ENCODE measurements around the gene KCNIP1. TPM values are rescaled to one million over a fixed set of nuclear protein-coding genes. Genes with fewer than 3 reads are reported as not detected.

The KCNIP1 gene
- total and polyA plus RNA-seq, 2 of the 8 experiments (the other 6 are each of a cell fraction or from before 2014, with no cell fraction given) = 0.52 to 0.83 TPM

DNA sequence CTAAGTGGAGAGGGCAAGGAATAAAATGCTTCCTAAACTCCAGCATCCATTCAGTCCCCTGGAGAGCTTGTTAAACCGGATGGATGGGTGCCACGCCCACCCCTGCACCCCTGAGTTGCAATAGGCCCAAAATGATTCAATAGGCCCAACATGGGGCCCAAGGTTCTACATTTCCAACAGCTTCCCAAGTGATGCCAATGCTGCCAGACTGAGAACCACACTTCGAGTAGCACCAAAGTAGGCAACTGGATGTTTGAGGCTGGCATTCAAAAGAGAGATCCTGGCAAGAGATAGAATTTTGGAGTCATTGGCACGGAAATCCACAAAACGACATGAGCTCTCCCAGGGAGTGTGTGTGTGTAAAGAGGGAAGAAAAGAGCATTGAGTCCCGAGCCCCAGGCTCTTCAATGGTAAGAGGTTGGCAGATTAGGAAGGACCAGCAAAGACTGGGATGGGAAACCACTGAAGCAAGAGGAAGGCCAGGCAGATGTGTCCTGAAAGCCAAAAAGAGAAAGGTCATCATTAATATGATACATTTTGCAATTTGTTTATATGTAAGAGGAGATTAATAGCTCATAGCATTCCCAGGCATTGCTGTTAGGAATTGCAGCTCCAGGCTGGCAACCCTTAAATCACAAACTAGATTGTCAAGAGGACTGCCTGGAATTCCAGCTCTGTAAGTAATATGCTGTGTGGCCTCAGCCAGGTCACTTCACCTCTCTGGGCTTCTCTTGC, 130.6 kb downstream of the KCNIP1 start:
- H3K9me3 ChIP-seq (ENCODE audit: insufficient read depth in 2 of 2, low read depth in 1 of 2, low read length in 1 of 2) = no peaks in the 10 kb centered on the region
- H3K36me3 ChIP-seq (ENCODE audit: control insufficient read depth in 2 of 4, insufficient read depth in 4 of 4, low read length in 3 of 4) = no peaks in the 10 kb centered on the region
- DNase-seq (ENCODE audit: low read depth in 1 of 2, low spot score in 2 of 2) = no peak
- H3K27ac ChIP-seq (ENCODE audit: low read depth, low read length) = peak overlapping the region; percentile 45; the same call in 1 of the 2 replicates
- H2BK5ac ChIP-seq (ENCODE audit: low read depth, low read length) = peak overlapping the region; percentile 55; the same call in 1 of the 2 replicates
- no peaks in the 10 kb centered on the region for H3K79me1 ChIP-seq (ENCODE audit: low read depth, low read length)
- CTCF ChIA-PET (ENCODE audit: partially characterized antibody) = interaction anchor here (1.1 to 30.3 kb wide), 23 partner anchors 9 to 561 kb away, joined by 3 to 982 read pairs (median 4); partner anchors contain the start of gene GABRP
- H3K79me2 ChIP-seq (ENCODE audit: control insufficient read depth in 1 of 2, insufficient read depth in 2 of 2, low read length in 2 of 2) = no peaks in the 10 kb centered on the region
- no peak for FAIRE-seq
- peak overlapping the region; percentile 2 to 56 (median 35); a peak in 7 of 8 replicates for H3K4me3 ChIP-seq (ENCODE audit: extremely low read depth in 1 of 4, insufficient read depth in 2 of 4, low read depth in 3 of 4, low read length in 4 of 4)
- H3K4me1 ChIP-seq (replicated peaks in 1 of 4; ENCODE audit: control insufficient read depth in 3 of 4, insufficient read depth in 4 of 4, low read length in 3 of 4) = peaks cover 12 to 22% (median 18%) of the 10 kb centered on the region in 4 experiments
- H3K14ac ChIP-seq (ENCODE audit: insufficient read length) = no peak overlapping the region
- peak overlapping the region; percentile 58 to 87 for H3K4me2 ChIP-seq (ENCODE audit: insufficient read depth in 1 of 2, low read depth in 2 of 2, low read length in 2 of 2)
- no peak overlapping the region for H2AK5ac ChIP-seq (ENCODE audit: low read depth, low read length)
- peak overlapping the region; percentile 5; the same call in 1 of the 2 replicates for H2BK20ac ChIP-seq (ENCODE audit: low read length)
- no peaks in the 10 kb centered on the region for H4K20me1 ChIP-seq (replicated peaks in 1 of 2; ENCODE audit: control insufficient read depth in 1 of 2, insufficient read depth in 2 of 2, low read length in 2 of 2)
- no peak overlapping the region for H3K56ac ChIP-seq (replicated peaks; ENCODE audit: insufficient read length, low read depth, low read length)
- WGBS, 2 experiments (ENCODE audit: extremely low coverage in 1 of 2, insufficient coverage in 1 of 2, insufficient read length in 1 of 2, insufficient replicate concordance in 2 of 2, low coverage in 1 of 2, low lambda C conversion rate in 2 of 2, missing lambda C conversion rate in 1 of 2) = 59% methylated on average over 6 of the region's 6 CpGs; no CpG with 5 or more reads in 1 of the 2 experiments
- H3K18ac ChIP-seq (ENCODE audit: extremely low read depth, low read length) = peak overlapping the region; percentile 11; the same call in 1 of the 2 replicates
- no peak overlapping the region for H3K23ac ChIP-seq (ENCODE audit: insufficient read length)
- no peak for TF ChIP-seq ZNF274 (IDR thresholded peaks at IDR 0.05; ENCODE audit: borderline replicate concordance, extremely low read depth, low read length)
- TF ChIP-seq PHF8 (conservative IDR thresholded peaks at IDR 0.05; ENCODE audit: low read depth, low read length) = no peak
- no peak for TF ChIP-seq NANOG (IDR thresholded peaks at IDR 0.05; ENCODE audit: insufficient read depth, low read depth, low read length, poor library complexity, severe bottlenecking)
- TF ChIP-seq POLR2AphosphoS5 (IDR thresholded peaks at IDR 0.05; ENCODE audit: low read depth, low read length) = no peak
- no peak for TF ChIP-seq HDAC2 (IDR thresholded peaks at IDR 0.05; ENCODE audit: borderline replicate concordance in 1 of 2, low read depth in 2 of 2, low read length in 2 of 2)
- no peak for TF ChIP-seq JUN (IDR thresholded peaks at IDR 0.05; ENCODE audit: low read depth, low read length)
- H4K8ac ChIP-seq (ENCODE audit: extremely low read depth, insufficient read depth, low read length) = no peak overlapping the region
- H2BK12ac ChIP-seq (ENCODE audit: low read depth, low read length) = peak overlapping the region; percentile 19; the same call in 1 of the 2 replicates
- no peak overlapping the region for H2BK120ac ChIP-seq (replicated peaks; ENCODE audit: low read depth, low read length)
- no peak overlapping the region for H2BK15ac ChIP-seq (ENCODE audit: low read length)
- H2AFZ ChIP-seq (ENCODE audit: low read length) = no peak overlapping the region
- H3K27me3 ChIP-seq (replicated peaks in 1 of 4; ENCODE audit: control insufficient read depth in 3 of 4, extremely low read depth in 1 of 4, insufficient read depth in 3 of 4, low read length in 3 of 4) = no peaks in the 10 kb centered on the region
- peaks cover 8% of the 10 kb centered on the region; the same call in 1 of the 2 replicates for H3K23me2 ChIP-seq (ENCODE audit: low read depth, low read length)
- no peak overlapping the region for H3K9ac ChIP-seq (replicated peaks in 1 of 4; ENCODE audit: extremely low read depth in 1 of 4, low read depth in 3 of 4, low read length in 3 of 4)
- H4K5ac ChIP-seq (ENCODE audit: insufficient read length, low read depth, low read length) = no peak overlapping the region
- POLR2A ChIA-PET (ENCODE audit: partially characterized antibody) = interaction anchor here (1.2 to 1.7 kb wide), 5 partner anchors 10 to 388 kb away, joined by 3 to 5 read pairs (median 4); no protein-coding TSS in a partner anchor
- no peak overlapping the region for H4K91ac ChIP-seq (replicated peaks; ENCODE audit: insufficient read length, low read length)
- H3K4ac ChIP-seq (replicated peaks; ENCODE audit: insufficient read length, low read depth, low read length) = no peak overlapping the region

Measured in H1 (cell line).